Brain microvascular endothelial cell (primary cell): ENCODE data around the gene ZNF267.
"Not testable (repeated sequence)": the region's sequence is repeated elsewhere in the genome, so short reads cannot be mapped to it uniquely, and the experiment has no call there.

Source experiments
- DNase-seq: peaks from one replicate; pipeline ENCODE4 v3.0.0-alpha.2; 2020
- H3K27ac ChIP-seq: fragments of 250-450 bp; sonication (Bioruptor Pico); 2 replicates; pipeline ENCODE4 v1.5.1; 2020; ENCODE audit warnings: mild to moderate bottlenecking, moderate library complexity
- H3K27me3 ChIP-seq: fragments of 250-450 bp; sonication (Bioruptor Pico); replicated peaks from 2 replicates; pipeline ENCODE4 v1.5.1; 2020; ENCODE audit warnings: mild to moderate bottlenecking
- H3K36me3 ChIP-seq: fragments of 250-450 bp; sonication (Bioruptor Pico); replicated peaks from 2 replicates; pipeline ENCODE4 v1.5.1; 2020; ENCODE audit warnings: mild to moderate bottlenecking
- H3K4me3 ChIP-seq: 2 replicates; pipeline ENCODE4 v1.5.1; 2011; ENCODE audit warnings: low read depth, mild to moderate bottlenecking, control low read depth, low read length, moderate library complexity
- CTCF ChIP-seq: IDR thresholded peaks from 2 replicates; pipeline ENCODE4 v1.5.1; 2011; ENCODE audit warnings: low read depth, mild to moderate bottlenecking, moderate library complexity, low read length, control low read depth, inconsistent platforms; ENCODE audit errors: missing control alignments
- in situ Hi-C: cut with HindIII; loops from 2 replicates; pipeline ENCODE4 v1.10.0; 2017; ENCODE audit warnings: low sequenced_read_pairs, low pct_ligation_motif_present

The ZNF267 gene

GRCh38 chr16:31873556-31874365 lies at the start of gene ZNF267:
TSS of gene ZNF267 (plus strand) at chr16:31873807. CDS start at chr16:31873967, 160 bp downstream.
- no peak for TF ChIP-seq CTCF
- H3K36me3 ChIP-seq = peaks cover 4% of the 10 kb centered on the region
- in situ Hi-C loops = no loop called here
- peak within 1 kb of the TSS; percentile 98 for H3K4me3 ChIP-seq
- H3K27me3 ChIP-seq = no peaks in the 10 kb centered on the region
- H3K27ac ChIP-seq = peak within 1 kb of the TSS; percentile 91
- DNase-seq = peak; percentile 89

GRCh38 chr16:31833047-31833446 lies 40.6 kb upstream of the ZNF267 start:
- no peak for DNase-seq
- H3K4me3 ChIP-seq = no peak overlapping the region
- no peak overlapping the region for H3K27ac ChIP-seq
- no peak for TF ChIP-seq CTCF
- no peaks in the 10 kb centered on the region for H3K36me3 ChIP-seq
- no peaks in the 10 kb centered on the region for H3K27me3 ChIP-seq
- in situ Hi-C loops = no loop called here

- H3K4me3 ChIP-seq, H3K27ac ChIP-seq, H3K36me3 ChIP-seq, in situ Hi-C loops, H3K27me3 ChIP-seq, DNase-seq: not testable (repeated sequence)
Observed at GRCh38 chr16:31836396-31836795, 37.2 kb upstream of the ZNF267 start.

GRCh38 chr16:31842864-31843263 lies 30.7 kb upstream of the ZNF267 start:
- Histone ChIP-seq H3K36me3 (no peaks in the 10 kb centered on the region), H3K27ac (no peak overlapping the region), H3K27me3 (no peaks in the 10 kb centered on the region), H3K4me3 (no peak overlapping the region)
- in situ Hi-C loops = no loop called here
- no peak for TF ChIP-seq CTCF
- no peak for DNase-seq

GRCh38 chr16:31848572-31848971 lies 25.0 kb upstream of the ZNF267 start:
- H3K36me3 ChIP-seq, H3K27ac ChIP-seq, H3K27me3 ChIP-seq, DNase-seq, H3K4me3 ChIP-seq, in situ Hi-C loops: not testable (repeated sequence)

GRCh38 chr16:31853291-31853690 lies 20.3 kb upstream of the ZNF267 start:
- no peak for TF ChIP-seq CTCF
- in situ Hi-C loops = no loop called here
- Histone ChIP-seq H3K36me3 (no peaks in the 10 kb centered on the region), H3K27ac (no peak overlapping the region), H3K4me3 (no peak overlapping the region), H3K27me3 (no peaks in the 10 kb centered on the region)
- DNase-seq = no peak

- Histone ChIP-seq H3K27me3 (no peaks in the 10 kb centered on the region), H3K4me3 (no peak overlapping the region), H3K36me3 (no peaks in the 10 kb centered on the region), H3K27ac (no peak overlapping the region)
- no peak for DNase-seq
- TF ChIP-seq CTCF = no peak
- in situ Hi-C loops = no loop called here
Observed at GRCh38 chr16:31860508-31860907, 13.1 kb upstream of the ZNF267 start.
